Testis (tissue), 2 donors: Measurements from ENCODE around the gene CPXM1.

Source experiments
- CTCF ChIP-seq, 3 experiments: fragments of 450-650 bp in 2 of 3; fragments of 200-600 bp in 1 of 3; sonication (generic) in 1 of 3; IDR thresholded peaks; one replicate each; pipeline ENCODE4 v1.5.1; 2016 to 2019; ENCODE audit warnings: antibody characterized with exemption in 3 of 3, mild to moderate bottlenecking in 2 of 3, moderate library complexity in 1 of 3
- POLR2A ChIP-seq: fragments of 450-650 bp; IDR thresholded peaks from one replicate; pipeline ENCODE4 v1.6.1; 2017; ENCODE audit warnings: antibody characterized with exemption, mild to moderate bottlenecking, moderate library complexity

- TF ChIP-seq POLR2A (no peak), CTCF (IDR thresholded peaks at IDR 0.05) (no peak)
Measured at GRCh38 chr20:2762578-2763131, 37.8 kb downstream of the CPXM1 start.
